Activated CD4-positive, alpha-beta T cell treated with anti-CD3 and anti-CD28 coated beads, Interleukin-2, amount 10 ng/mL, durations not matched to agents 24 days and 14 days (primary cell): ENCODE data around the gene PCDHGB1. TPM values are rescaled to one million over a fixed set of nuclear protein-coding genes. Genes with fewer than 3 reads are reported as not detected.
"Not testable (repeated sequence)": the region's sequence is repeated elsewhere in the genome, so short reads cannot be mapped to it uniquely, and the experiment has no call there.

ENCODE experiments used
- DNase-seq: peaks from one replicate; pipeline ENCODE4 v3.0.0; 2022
- H3K27ac Mint-ChIP-seq: one replicate; pipeline ENCODE4 v1.8.0; 2022; ENCODE audit warnings: mild to moderate bottlenecking, mixed read lengths
- H3K27me3 Mint-ChIP-seq: one replicate; pipeline ENCODE4 v1.8.0; 2022; ENCODE audit warnings: mixed read lengths
- H3K36me3 Mint-ChIP-seq: one replicate; pipeline ENCODE4 v1.8.0; 2022; ENCODE audit warnings: low read depth, mild to moderate bottlenecking, mixed read lengths
- H3K4me1 Mint-ChIP-seq: one replicate; pipeline ENCODE4 v1.8.0; 2021; ENCODE audit warnings: mixed read lengths
- H3K4me3 Mint-ChIP-seq: one replicate; pipeline ENCODE4 v1.8.0; 2022; ENCODE audit warnings: mild to moderate bottlenecking, moderate library complexity, mixed read lengths
- H3K9me3 Mint-ChIP-seq: one replicate; pipeline ENCODE4 v1.8.0; 2021; ENCODE audit warnings: mixed read lengths
- intact Hi-C: fragments of 100-400 bp; cut with micrococcal nuclease; formaldehyde crosslinking; loops from one replicate; pipeline ENCODE4 v1.15.1; 2023
- total RNA-seq: library from RNA; stranded (reverse); gene quantifications from 2 replicates; pipeline ENCODE4 v1.2.3, GENCODE V29; 2022

The PCDHGB1 gene
- total RNA-seq, 1 donor from 2014 or later = 0.14 TPM

GRCh38 chr5:141359790-141360426 is 10.0 kb downstream of the PCDHGB1 start, which contains the start of gene PCDHGB2:
Gene PCDHGB2, plus strand, starts transcription at chr5:141359994. Its CDS starts 142 bp downstream, at chr5:141360136.
- Mint-ChIP-seq H3K27me3 (peaks cover 32% of the 10 kb centered on the region), H3K4me1 (no peaks in the 10 kb centered on the region), H3K36me3 (peaks cover 9% of the 10 kb centered on the region), H3K27ac (peak within 1 kb of the TSS; percentile 18), H3K4me3 (peak within 1 kb of the TSS; percentile 80), H3K9me3 (peaks cover 27% of the 10 kb centered on the region)
- peak; percentile 73 for DNase-seq
- intact Hi-C loops = loop anchor here (5.0 kb wide), 3 partner anchors 52 to 197 kb away; partner anchors contain the start of gene PCDHGA10

- Mint-ChIP-seq H3K9me3 (peaks cover 31% of the 10 kb centered on the region), H3K27ac (no peak overlapping the region), H3K27me3 (peaks cover 32% of the 10 kb centered on the region), H3K4me3 (peak overlapping the region; percentile 3), H3K4me1 (no peaks in the 10 kb centered on the region), H3K36me3 (peaks cover 13% of the 10 kb centered on the region)
- DNase-seq = peak; percentile 51
- intact Hi-C loops = loop anchor here (5.0 kb wide), 1 partner anchor 52 kb away; the partner anchor contains the start of gene PCDHGA10
Measured at GRCh38 chr5:141360685-141361084, 10.8 kb downstream of the PCDHGB1 start.

GRCh38 chr5:141362719-141363118 is 12.8 kb downstream of the PCDHGB1 start:
- Mint-ChIP-seq H3K27ac (no peak overlapping the region), H3K36me3 (peaks cover 13% of the 10 kb centered on the region), H3K27me3 (peaks cover 28% of the 10 kb centered on the region), H3K4me3 (no peak overlapping the region), H3K9me3 (peaks cover 24% of the 10 kb centered on the region), H3K4me1 (no peaks in the 10 kb centered on the region)
- DNase-seq = no peak
- intact Hi-C loops = loop anchor here (5.0 kb wide), 1 partner anchor 50 kb away; the partner anchor contains the start of gene PCDHGA10

GRCh38 chr5:141363952-141364660 is 14.2 kb downstream of the PCDHGB1 start, which contains the start of gene PCDHGA5:
Gene PCDHGA5, plus strand, starts transcription at chr5:141364162. Its CDS starts 169 bp downstream, at chr5:141364331.
- peak; percentile 45 for DNase-seq
- intact Hi-C loops = loop anchor here (5.0 kb wide), 1 partner anchor 48 kb away; the partner anchor contains the start of gene PCDHGA10
- Mint-ChIP-seq H3K27me3 (peaks cover 28% of the 10 kb centered on the region), H3K4me3 (no peak within 1 kb of the TSS), H3K27ac (no peak within 1 kb of the TSS), H3K4me1 (no peaks in the 10 kb centered on the region), H3K36me3 (peaks cover 13% of the 10 kb centered on the region), H3K9me3 (peaks cover 24% of the 10 kb centered on the region)

GRCh38 chr5:141366016-141366896 is 16.4 kb downstream of the PCDHGB1 start:
- H3K4me3 Mint-ChIP-seq = no peak overlapping the region
- H3K36me3 Mint-ChIP-seq = peaks cover 11% of the 10 kb centered on the region
- H3K9me3 Mint-ChIP-seq = peaks cover 27% of the 10 kb centered on the region
- peaks cover 29% of the 10 kb centered on the region for H3K27me3 Mint-ChIP-seq
- DNase-seq = no peak
- H3K27ac Mint-ChIP-seq = no peak overlapping the region
- H3K4me1 Mint-ChIP-seq = peaks cover 2% of the 10 kb centered on the region
- intact Hi-C loops = no loop called here

- intact Hi-C loops = no loop called here
- peak; percentile 71 for DNase-seq
- H3K27ac Mint-ChIP-seq = no peak within 1 kb of the TSS
- peak within 1 kb of the TSS; percentile 79 for H3K4me3 Mint-ChIP-seq
- peaks cover 2% of the 10 kb centered on the region for H3K4me1 Mint-ChIP-seq
- peaks cover 17% of the 10 kb centered on the region for H3K27me3 Mint-ChIP-seq
- H3K9me3 Mint-ChIP-seq = peaks cover 28% of the 10 kb centered on the region
- peaks cover 5% of the 10 kb centered on the region for H3K36me3 Mint-ChIP-seq
Measured at GRCh38 chr5:141369994-141370848, 20.3 kb downstream of the PCDHGB1 start, which contains the start of gene PCDHGB3. Gene PCDHGB3, plus strand, starts transcription at chr5:141370242. Its CDS starts 153 bp downstream, at chr5:141370395.

- Mint-ChIP-seq H3K4me3 (no peak overlapping the region), H3K36me3 (peaks cover 3% of the 10 kb centered on the region), H3K27me3 (peaks cover 14% of the 10 kb centered on the region), H3K27ac (no peak overlapping the region), H3K9me3 (peaks cover 25% of the 10 kb centered on the region), H3K4me1 (peaks cover 2% of the 10 kb centered on the region)
- peak; percentile 50 for DNase-seq
- intact Hi-C loops = no loop called here
Measured at GRCh38 chr5:141371572-141372475, 21.9 kb downstream of the PCDHGB1 start.

GRCh38 chr5:141373673-141374317 is 23.9 kb downstream of the PCDHGB1 start, which contains the start of gene PCDHGA6:
Gene PCDHGA6, plus strand, starts transcription at chr5:141373891. Its CDS starts 193 bp downstream, at chr5:141374084.
- Mint-ChIP-seq H3K27me3 (peaks cover 14% of the 10 kb centered on the region), H3K4me1 (peaks cover 2% of the 10 kb centered on the region), H3K9me3 (peaks cover 25% of the 10 kb centered on the region), H3K4me3 (no peak within 1 kb of the TSS), H3K27ac (no peak within 1 kb of the TSS), H3K36me3 (peaks cover 3% of the 10 kb centered on the region)
- intact Hi-C loops = no loop called here
- DNase-seq = peak; percentile 55

- Mint-ChIP-seq H3K27ac (no peak overlapping the region), H3K4me3 (no peak overlapping the region), H3K36me3 (peaks cover 3% of the 10 kb centered on the region), H3K27me3 (peaks cover 14% of the 10 kb centered on the region), H3K4me1 (peaks cover 2% of the 10 kb centered on the region), H3K9me3 (peaks cover 25% of the 10 kb centered on the region)
- intact Hi-C loops = no loop called here
- DNase-seq = no peak
Measured at GRCh38 chr5:141374627-141375026, 24.7 kb downstream of the PCDHGB1 start.

GRCh38 chr5:141375444-141376155 is 25.7 kb downstream of the PCDHGB1 start:
- H3K4me1 Mint-ChIP-seq, H3K4me3 Mint-ChIP-seq, intact Hi-C loops, H3K36me3 Mint-ChIP-seq, H3K27ac Mint-ChIP-seq, DNase-seq: not testable (repeated sequence)
- H3K9me3 Mint-ChIP-seq = peaks cover 22% of the 10 kb centered on the region
- peaks cover 11% of the 10 kb centered on the region for H3K27me3 Mint-ChIP-seq
